HG03025 (cell line): Measurements from ENCODE around the gene PHLDB1.

Source experiments
- ATAC-seq: cut with Tn5 transposase; IDR thresholded peaks from one replicate; pipeline ENCODE4 v1.9.1; 2021; ENCODE audit warnings: mild to moderate bottlenecking, moderate library complexity; ENCODE audit not compliant: unreplicated experiment, low FRiP score

Gene PHLDB1

DNA sequence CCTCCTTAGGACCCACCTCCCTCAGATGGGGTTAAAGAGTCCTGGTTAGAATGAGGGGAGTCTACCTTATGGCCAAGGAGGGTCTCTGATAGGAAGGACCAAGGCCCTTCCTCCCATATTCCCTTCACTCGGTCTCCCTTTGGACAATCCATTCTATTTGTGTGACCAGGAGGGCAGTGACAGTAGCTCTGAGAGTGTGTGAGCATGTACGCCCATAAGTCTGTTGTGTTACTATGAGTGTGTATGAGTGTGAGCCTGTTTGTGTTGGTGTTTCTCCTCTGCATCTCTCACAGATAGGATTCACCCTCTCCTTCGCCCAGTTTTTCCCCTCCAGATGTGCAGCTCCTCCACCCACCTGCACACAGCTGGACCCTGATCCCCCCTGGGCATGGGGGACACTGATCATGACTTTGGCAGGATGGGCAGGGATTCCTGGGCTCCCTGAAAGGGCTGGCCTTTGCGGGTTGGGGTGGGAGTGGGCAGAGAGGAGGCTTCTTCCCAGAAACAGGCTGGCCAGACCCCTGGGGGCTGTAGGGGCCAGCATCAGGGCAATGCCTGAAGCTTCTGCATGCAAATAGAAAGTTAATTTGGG lies 14.5 kb downstream of the PHLDB1 start:
- no peak for ATAC-seq

DNA sequence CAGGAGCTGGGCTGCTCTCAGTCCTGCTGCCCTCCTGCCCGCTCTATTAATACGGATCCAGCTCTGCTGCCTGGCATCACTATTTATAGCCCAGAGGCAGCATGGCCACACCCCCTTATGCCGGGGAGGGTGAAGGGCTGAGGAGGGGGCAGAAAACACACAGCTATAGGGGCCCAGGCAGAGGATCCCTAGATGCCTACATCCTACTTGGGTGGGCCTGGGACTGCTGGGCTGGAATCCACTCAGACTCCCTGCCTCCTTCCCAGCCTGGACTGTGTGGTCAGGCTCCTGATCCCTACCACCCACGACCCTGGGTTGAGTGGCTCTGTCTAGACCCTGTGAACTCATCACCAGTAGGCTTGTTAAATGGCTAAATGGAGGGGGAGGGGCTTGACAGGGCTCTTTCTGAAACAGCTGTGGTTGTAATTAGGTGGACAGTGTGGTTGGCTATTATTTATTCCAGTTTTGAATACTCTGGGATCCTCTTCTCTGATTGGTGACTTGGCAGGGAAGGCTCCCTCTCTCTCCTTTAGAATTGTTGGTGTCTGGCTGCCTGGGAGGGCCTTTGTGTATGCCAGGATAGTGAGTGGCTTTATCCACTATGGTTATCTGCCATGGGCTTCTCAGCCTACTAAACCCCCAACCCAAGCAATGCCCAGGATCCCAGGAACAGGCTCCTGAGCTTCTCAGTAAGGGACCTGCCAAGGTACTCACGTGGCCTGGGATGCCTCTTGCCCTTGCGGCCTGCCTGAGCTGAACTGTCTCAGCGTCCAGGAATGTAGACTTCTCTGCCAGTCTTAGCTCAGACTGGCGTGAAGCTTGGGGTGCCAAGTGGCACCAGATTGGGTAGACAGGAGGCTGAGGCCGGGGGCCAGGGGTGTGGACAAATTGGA lies 15.2 kb downstream of the PHLDB1 start:
- ATAC-seq, result no peak

DNA sequence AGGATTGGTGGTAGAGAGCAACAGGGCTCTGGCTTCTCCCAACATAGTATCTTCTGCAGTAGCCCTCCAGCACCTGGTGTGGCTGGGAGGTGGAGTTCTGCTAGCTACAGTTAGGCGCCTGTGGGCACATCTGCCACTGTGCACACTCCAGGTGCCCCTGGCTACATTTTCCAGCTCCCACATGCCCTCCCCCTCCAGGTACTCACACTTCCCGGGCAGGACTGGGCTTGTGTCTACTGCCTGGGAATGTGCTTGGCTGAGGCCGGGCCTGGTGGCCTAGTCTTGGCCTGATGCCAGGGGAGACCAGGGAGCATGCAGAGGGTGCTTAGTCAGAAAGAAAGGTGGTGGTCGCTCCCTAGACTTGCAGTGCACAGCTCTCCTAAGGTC lies 15.8 kb downstream of the PHLDB1 start:
- ATAC-seq, result no peak

DNA sequence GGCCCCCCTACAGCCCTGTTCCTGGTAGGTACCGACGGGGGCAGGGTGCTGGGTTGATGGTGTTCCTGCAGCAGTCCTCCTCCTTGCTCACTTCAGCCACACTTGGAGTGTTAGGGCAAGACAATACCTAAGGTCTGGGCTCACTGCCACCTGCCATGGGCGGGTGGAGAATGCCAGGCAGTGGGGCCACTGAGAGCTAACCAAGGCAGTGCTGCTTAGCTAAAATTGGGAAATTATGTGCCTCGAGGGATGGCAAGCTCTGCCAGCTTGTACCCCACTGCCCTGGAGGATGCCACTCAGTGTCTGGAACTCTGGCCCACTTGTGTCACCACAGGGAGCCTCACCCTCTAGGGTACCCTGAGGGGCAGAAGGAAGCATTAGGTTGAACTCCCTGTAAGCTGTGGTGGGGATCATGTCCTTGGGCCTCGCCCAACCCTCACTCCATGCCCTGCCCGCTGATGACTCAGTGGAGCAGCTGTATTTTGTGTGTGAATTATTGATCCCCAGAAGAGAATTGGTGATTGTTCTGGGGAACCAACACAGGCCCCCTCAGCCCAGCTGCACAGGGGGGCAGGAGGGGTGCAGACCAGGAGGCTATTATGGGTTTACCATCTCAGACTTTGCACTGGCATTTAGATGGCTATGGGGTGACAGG lies 17.7 kb downstream of the PHLDB1 start:
- no peak for ATAC-seq

DNA sequence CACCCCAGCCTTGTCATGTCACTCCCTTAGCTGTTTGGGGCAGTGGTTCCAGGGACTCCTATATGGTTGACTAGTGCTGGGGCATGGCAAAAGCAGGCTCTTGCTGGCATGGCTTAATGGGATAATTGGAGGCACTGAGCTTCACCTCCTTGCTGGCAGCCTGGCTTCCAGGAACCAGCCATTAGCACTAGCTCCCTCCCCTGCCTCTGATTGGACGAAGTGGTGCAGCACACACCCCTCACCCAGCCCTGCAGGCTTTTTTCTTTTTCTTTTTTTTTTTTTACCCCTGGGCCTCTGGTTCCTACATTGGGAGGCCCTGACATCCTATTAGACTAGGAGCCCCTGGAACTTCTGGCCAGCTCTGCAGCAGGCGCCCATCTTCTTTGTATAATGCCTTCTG lies 18.6 kb downstream of the PHLDB1 start:
- no peak for ATAC-seq

DNA sequence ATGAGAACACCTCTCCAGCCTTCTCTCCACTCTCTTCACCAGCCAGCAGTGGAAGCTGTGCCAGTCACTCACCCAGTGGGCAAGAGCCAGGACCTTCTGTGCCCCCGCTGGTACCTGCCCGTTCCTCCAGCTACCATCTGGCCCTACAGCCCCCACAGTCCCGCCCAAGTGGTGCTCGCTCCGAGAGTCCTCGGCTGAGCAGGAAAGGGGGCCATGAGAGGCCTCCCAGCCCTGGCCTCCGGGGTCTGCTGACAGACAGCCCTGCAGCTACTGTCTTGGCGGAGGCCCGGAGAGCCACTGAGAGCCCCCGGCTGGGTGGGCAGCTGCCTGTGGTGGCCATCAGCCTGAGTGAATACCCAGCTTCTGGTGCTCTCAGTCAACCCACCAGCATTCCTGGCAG lies 20.2 kb downstream of the PHLDB1 start:
- ATAC-seq, result no peak

DNA sequence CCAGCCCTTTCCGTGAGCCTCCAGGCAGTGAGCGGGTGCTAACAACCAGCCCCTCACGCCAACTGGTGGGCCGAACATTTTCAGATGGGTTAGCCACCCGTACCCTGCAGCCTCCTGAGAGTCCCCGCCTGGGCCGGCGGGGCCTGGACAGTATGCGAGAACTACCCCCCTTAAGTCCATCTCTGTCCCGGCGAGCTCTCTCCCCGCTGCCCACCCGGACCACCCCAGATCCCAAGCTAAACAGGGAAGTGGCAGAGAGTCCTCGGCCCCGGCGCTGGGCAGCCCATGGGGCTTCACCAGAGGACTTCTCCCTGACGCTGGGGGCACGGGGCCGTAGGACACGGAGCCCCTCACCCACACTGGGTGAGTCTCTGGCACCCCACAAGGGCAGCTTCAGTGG lies 20.6 kb downstream of the PHLDB1 start:
- ATAC-seq, result no peak

DNA sequence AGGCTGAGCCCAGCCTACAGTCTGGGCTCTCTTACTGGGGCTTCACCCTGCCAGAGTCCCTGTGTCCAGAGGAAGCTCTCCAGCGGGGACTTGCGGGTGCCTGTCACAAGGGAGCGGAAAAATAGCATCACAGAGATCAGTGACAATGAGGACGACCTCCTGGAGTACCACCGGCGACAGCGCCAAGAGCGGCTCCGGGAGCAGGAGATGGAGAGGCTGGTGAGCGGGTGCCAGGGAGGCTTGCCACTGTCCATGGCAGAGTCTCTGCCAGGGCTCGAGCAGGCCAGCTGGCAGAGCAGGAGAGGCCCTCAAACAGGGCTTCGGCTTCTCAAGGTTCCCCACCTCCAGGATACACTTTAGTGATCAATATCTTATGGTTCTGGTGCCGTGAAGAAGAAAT lies 21.0 kb downstream of the PHLDB1 start:
- no peak for ATAC-seq

DNA sequence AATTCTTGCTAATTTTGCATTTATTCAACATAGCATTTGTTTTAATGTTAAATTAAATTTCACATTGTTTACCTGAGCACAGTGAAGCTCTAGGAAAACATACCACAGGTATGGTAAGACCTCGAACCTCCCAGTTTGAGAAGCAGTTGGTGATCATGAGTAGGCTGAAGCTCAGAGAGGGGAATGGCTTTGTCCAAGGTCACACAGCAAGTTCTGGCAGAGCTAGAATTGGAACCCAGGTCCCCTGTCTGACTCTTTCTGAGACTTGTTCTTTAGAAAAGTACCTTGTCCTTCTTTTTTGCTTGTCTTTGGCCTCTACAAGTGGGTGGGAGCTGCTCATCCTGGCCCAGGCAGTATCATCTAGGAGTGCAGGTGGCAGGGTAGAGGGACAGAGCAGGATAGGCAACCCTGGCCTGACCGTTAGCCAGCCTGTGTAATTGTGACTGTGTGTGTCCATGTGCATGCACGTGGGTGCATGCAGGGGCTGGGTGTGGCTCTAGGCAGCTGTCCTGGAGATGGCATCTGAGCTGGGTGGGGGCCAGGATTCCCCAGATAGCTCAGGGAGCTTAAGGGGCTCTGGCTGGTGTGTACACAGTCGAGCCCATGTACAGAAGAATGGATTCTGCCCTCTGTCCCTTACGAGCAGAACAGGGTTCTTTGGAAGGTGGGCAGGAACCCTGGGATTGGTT lies 21.6 kb downstream of the PHLDB1 start:
- ATAC-seq, result no peak

DNA sequence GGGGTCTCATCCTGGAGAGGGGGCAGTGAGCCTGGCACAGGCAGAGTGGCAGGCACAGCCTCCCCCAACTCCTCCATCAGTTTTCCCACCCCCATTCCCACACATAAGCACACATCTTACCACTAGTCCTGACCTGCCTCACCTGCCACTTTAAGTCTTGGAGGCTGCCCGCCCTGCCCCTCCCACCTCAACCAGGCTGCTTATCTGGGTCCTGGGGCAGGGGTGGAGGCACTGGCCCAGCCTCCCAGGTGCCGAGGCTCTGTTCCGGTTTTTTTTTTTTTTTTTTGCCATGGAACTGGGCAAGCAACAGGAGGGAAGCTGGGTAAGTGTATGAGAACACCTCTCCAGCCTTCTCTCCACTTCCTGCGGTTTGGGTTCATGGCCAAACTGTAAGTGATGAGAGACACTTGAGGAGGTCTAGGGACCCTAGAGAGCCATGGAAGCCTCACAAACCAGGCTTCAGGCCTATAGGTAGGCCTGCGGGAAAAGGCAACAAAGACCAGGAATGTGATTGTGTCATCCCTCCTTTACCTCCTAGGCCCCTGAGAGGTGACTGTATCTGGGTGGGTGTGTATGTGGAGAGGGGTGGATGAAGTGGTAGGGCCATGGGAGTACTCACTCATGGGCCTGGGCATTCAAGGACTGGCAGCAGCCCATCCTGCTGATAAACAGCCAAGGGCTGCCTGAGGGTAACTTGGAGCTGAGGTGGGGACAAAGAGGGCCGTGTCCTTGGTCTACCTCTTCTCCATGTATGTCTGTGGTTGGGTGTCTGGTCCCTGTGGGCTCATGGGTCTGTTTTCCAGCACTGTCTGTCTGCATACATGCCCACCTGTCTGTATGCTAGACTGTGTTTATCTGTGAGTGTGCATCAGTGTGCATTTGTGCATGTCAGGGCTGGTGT lies 22.6 kb downstream of the PHLDB1 start:
- no peak for ATAC-seq

DNA sequence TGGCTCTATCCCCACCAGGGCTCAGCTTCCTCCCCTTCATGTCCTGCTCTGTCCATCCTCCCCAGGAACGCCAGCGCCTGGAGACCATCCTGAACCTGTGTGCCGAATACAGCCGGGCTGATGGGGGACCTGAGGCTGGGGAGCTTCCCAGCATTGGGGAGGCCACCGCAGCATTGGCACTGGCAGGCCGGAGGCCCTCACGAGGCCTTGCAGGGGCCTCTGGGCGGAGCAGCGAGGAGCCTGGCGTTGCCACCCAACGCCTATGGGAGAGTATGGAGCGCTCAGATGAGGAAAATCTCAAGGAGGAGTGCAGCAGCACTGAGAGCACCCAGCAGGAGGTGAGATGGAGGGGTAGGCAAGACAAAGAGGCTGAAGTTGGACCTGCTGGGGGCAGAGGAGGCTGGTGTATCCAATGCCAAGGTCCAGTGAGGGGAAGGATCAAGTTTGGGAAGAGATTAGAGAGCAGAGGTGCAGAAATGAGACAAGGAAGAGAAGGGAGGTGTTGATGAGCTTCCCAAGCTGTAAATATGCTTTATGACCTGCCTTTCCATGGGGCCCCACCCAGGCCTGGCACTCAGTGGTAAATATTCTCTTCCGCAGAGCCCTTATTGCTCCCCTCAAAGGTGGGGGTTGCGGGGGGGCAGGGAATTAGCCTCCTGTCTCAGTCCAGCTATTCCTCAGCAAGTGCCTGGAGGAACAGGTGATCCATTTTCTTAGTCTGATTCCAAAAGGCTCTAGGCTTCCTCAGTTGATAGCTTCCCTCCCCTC lies 23.9 kb downstream of the PHLDB1 start:
- ATAC-seq, result no peak

DNA sequence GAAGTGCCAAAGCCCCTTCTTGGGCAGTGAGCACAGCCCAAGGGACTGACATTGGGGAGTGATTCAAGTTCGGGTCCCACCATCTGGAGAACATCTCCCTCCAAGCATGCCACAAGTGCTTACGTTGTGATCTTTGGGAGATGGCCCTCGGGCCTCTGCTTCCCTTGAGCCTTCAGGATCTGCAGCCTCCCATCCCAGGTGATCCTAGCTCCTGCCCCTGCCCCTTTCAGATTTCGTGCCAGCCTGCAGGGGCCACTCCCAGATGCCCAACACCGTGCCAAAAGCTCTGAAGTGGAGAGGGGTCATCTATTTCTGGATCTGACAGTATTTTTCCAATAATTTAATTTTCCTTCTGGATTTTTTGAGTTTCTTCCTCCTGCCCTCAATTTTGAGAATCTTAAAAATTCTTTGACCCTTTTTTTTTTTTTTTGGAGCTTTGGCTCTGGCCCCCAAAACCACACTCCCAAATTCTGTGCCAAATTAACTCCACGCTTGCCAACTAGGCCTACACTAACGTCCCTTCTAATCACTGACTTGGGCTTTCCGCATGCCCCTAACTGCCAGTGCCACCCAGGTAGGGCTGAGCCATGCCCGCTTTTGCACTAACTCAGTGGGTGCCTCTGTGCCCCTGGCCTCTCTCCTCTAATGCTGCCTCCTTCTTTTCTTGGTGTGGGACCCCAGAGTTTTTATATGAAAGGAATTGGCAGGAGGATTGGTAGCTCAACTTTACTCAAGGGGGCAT lies 25.3 kb downstream of the PHLDB1 start:
- ATAC-seq, result no peak

DNA sequence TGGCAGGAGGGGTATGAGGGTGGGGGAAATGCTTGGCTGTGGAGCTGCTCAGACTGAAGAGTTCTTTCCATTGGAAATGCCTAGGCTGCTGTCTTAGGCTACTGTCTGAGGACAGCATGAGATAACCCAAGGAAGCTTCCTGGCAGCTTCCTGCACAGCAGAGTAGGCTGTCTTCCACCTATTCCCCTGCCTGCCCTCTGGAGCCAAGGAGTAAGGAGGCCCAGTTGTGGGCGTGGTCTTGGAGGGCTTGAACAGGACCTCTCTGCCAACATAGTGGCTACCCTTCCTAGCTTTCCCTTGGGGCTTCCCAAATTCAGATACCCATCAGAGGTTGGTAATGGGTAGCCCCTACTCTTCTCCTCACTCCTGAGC lies 25.9 kb downstream of the PHLDB1 start:
- ATAC-seq, result no peak

DNA sequence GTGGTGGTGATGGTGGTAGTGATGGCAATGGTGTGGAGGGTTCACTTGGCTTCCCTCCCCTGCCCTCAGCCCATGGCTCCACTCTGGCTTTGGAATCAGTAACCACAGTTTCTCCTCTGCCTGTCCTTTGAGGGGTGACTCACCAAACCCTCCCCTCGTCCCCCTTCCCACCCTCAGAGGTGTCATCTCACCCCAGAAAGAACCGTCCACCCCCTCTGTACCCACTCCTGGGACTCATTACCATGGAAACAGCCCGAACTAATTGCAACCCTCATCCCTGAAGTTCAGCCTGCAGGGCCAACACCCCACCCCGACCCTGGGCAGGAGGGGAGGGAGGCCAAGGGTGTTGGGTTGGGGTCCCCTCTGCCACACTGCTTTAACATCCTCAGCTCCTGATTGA lies 26.6 kb downstream of the PHLDB1 start:
- no peak for ATAC-seq

DNA sequence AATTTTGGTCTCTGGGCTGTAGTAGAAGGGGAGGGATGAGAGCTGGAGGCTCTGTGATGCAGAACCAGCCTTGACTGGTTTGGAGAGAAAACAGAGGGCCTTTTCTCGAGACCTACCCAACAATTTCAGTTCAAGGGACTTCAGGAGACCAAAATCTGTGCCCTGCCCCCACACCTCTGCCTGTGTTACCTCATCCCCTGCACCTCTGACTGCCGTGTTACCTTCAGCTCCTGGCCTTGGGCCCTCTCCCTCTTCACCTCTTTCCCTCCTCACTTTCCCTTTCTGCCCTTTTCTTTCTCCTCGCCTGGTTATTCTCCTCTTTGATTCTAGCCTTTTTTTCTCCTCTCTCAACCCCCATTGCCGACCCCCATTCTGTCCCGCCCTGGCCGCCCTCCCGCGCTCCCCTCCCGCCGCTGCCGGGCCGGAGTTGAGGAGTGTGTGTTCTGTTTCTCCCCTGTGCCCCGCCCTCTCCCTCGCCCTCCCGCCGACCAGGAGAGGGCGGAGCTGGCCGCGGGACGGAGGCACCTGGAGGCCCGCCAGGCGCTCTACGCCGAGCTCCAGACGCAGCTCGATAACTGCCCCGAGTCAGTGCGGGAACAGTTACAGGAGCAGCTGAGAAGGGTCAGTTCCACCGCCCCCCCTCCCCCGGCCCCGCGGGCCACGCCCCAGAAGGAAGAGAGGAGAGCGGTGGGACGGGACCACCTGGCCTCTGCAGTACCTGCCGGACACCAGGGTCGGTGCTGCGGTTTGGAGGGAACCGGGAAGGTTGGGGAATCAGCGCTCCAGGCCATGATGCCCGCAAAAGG lies 27.2 kb downstream of the PHLDB1 start:
- ATAC-seq, result no peak

DNA sequence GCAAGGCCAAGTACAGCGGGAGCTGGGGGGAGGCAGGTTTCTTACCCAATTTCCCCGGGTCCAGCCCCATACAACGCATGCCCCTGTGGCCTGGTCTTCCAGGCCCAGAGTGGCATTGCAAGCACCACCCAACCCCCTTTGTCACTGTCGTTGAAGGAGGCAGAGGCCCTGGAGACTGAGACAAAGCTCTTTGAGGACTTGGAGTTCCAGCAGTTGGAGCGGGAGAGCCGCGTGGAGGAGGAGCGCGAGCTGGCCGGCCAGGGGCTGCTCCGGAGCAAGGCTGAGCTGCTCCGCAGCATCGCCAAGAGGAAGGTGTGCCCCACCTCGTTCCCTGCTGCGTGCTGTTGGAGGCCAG lies 27.8 kb downstream of the PHLDB1 start:
- no peak for ATAC-seq

DNA sequence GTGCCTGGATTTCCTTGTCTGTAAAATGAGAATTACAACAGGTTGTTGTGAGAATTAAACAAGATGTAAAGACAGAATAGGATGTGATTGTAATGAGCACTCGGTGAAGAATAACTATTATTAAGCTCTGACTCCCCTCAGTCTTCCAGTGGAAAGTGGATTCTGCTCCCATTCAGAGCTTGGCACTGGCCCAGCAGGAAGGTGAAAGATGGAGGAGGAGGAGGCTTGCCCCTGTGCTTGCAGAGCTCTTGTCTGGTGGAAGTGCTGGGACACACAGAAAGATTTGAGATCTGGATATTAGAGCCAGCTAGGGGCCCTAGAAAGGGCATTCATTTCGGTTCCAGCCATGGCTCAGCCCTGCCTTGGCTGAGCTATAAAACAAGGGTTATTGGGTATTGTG lies 28.2 kb downstream of the PHLDB1 start:
- ATAC-seq, result no peak
